HL-60 (cell line): Measurements from ENCODE around the gene VSTM1.
"Not testable (repeated sequence)": the region's sequence is repeated elsewhere in the genome, so short reads cannot be mapped to it uniquely, and the experiment has no call there.

Experiments
- DNase-seq, 2 experiments: peaks; one replicate each; pipeline ENCODE4 v3.0.0-alpha.2; 2010 to 2020; ENCODE audit warnings: low read depth in 1 of 2, low spot score in 1 of 2
- H3K27ac ChIP-seq: fragments of 250-450 bp; sonication (Bioruptor Pico); replicated peaks from 2 replicates; pipeline ENCODE4 v1.5.1; 2020; ENCODE audit warnings: mild to moderate bottlenecking, moderate library complexity
- H3K27me3 ChIP-seq: fragments of 250-450 bp; sonication (Bioruptor Pico); 2 replicates; pipeline ENCODE4 v1.5.1; 2021; ENCODE audit warnings: mild to moderate bottlenecking, moderate library complexity; ENCODE audit not compliant: insufficient read depth, poor library complexity, severe bottlenecking
- H3K4me3 ChIP-seq: replicated peaks from 2 replicates; pipeline ENCODE4 v1.5.1; 2011; ENCODE audit warnings: mild to moderate bottlenecking, control low read depth, low read length; ENCODE audit not compliant: insufficient read depth
- CTCF ChIP-seq: IDR thresholded peaks from one replicate; pipeline ENCODE4 v1.5.1; 2011; ENCODE audit warnings: low read length, control low read depth, inconsistent platforms; ENCODE audit not compliant: insufficient read depth
- GABPA ChIP-seq: IDR thresholded peaks from 2 replicates; pipeline ENCODE4 v1.6.1; 2012; ENCODE audit warnings: low read depth
- POLR2AphosphoS5 ChIP-seq: IDR thresholded peaks from 2 replicates; pipeline ENCODE4 v1.6.1; 2012; ENCODE audit warnings: low read depth
- REST ChIP-seq: IDR thresholded peaks from 2 replicates; pipeline ENCODE4 v1.6.1; 2012; ENCODE audit warnings: low read depth; ENCODE audit not compliant: insufficient replicate concordance
- SPI1 ChIP-seq: IDR thresholded peaks from 2 replicates; pipeline ENCODE4 v1.6.1; 2012; ENCODE audit warnings: low read depth, mild to moderate bottlenecking, borderline replicate concordance

VSTM1 gene

DNA sequence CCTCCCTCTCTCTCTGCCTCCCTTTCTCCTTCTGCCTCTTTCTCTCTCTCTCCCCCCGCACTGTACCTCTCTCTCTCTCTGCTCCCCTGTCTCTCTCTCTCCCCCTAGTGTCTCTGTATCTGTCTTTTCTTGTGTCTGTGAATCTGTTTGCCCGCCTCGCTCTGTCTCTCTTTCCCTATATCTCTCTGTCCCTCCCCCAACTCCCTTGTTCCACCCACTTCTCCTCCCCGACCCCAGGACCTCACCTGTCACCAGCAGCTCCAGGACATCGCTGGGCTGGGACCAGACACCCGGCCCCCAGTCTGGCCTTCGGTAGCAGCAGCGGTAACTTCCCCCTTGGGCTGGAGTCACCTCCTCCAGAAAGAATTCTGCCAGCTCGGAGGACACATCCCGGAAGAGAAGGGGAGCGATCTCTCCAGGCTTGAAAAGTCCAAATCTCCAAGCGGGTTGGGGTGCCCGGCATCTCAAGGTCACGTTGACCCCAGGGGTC, 33.0 kb upstream of the VSTM1 start:
- TF ChIP-seq POLR2AphosphoS5 (no peak), SPI1 (no peak), REST (no peak)
- peak overlapping the region; percentile 54 for H3K27ac ChIP-seq
- H3K4me3 ChIP-seq, result peak overlapping the region; percentile 40
- peak; percentile 46 to 71 for DNase-seq
- no peaks in the 10 kb centered on the region for H3K27me3 ChIP-seq

DNA sequence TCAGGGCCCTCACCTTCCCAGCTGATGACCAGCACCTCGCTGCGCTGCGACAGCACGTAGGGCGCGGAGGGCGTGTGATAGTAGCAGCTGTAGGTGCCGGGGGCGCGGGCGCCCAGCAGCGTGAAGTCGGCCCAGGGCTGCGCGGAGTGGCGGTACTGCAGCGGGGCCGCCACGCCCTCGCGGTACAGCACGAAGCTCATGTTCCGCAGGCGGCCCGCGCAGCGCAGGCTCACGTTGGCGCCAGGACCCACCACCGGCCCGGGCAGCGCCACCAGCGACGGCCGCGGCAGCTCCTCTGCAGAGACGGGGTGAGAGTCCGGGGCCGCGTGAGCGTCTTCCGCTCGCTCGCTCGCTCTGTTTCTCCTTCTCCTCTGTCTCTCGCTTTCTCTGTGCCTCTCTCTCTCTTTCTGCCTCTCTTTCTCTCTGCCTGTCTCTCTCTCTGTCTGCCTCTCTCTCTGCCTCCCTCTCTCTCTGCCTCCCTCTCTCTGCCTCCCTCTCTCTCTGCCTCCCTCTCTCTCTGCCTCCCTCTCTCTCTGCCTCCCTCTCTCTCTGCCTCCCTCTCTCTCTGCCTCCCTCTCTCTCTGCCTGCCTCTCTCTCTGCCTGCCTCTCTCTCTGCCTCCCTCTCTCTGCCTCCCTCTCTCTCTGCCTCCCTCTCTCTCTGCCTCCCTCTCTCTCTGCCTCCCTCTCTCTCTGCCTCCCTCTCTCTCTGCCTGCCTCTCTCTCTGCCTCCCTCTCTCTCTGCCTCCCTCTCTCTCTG, 32.3 kb upstream of the VSTM1 start:
- not testable (repeated sequence) for H3K27me3 ChIP-seq, H3K27ac ChIP-seq, DNase-seq
- H3K4me3 ChIP-seq, result peak overlapping the region; percentile 40; the same call in 1 of the 2 replicates

DNA sequence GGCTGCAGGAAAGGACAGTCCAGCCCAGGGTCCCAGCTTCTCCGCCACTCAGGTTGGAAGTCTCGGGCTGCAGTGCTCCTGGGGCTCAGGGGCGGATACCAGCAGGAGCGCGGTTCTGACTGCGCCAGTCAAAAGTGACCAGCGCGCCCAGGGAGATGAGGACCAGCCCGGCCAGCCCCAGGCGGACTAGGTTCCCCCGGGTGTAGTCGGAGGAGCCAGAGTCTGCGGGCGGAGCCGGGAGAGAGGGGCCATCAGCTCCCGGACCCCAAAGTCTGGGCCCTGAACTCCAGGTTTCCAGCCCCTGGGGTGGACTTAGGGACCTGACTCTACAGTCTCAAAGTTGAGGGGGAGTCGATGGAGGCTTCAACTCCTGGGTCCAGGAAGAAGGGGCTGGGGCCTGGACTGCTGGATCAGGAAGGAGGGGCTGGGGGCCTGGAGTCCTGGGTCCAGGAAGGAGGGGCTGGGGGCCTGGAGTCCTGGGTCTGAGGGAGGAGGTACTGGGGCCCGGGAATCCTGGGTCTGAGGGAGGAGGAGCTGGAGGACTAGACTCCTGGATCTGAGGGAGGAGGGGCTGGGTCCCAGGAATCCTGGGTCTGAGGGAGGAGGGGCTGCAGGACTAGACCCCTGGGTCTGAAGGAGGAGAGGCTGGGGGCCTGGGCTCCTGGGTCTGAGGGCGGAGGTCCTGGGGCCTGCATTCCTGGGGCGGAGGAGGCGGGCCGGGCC, 31.6 kb upstream of the VSTM1 start:
- no peak overlapping the region for H3K4me3 ChIP-seq
- no peak overlapping the region for H3K27ac ChIP-seq
- no peak for DNase-seq
- TF ChIP-seq CTCF (no peak), REST (no peak), POLR2AphosphoS5 (no peak), GABPA (no peak), SPI1 (no peak)
- no peaks in the 10 kb centered on the region for H3K27me3 ChIP-seq

GRCh38 chr19:54094426-54095000, 30.8 kb upstream of the VSTM1 start:
- DNase-seq, result peak in 1 of 2 experiments; percentile 39
- Histone ChIP-seq H3K27me3 (no peaks in the 10 kb centered on the region), H3K27ac (no peak overlapping the region)

More at GRCh38 chr19:54094426-54095000, 30.8 kb upstream of the VSTM1 start:
- no peak for TF ChIP-seq POLR2AphosphoS5
- TF ChIP-seq REST, result no peak
- no peak for TF ChIP-seq CTCF
- TF ChIP-seq GABPA, result no peak
- no peak for TF ChIP-seq SPI1
- H3K4me3 ChIP-seq, result no peak overlapping the region
